Ishikawa (cell line): Measurements from ENCODE around the gene SLC17A5.

ENCODE experiments used
- CEBPB ChIP-seq: IDR thresholded peaks from 2 replicates; pipeline ENCODE4 v1.6.1; 2012
- EP300 ChIP-seq: IDR thresholded peaks from 2 replicates; pipeline ENCODE4 v1.6.1; 2012; ENCODE audit warnings: borderline replicate concordance
- MAX ChIP-seq: IDR thresholded peaks from 2 replicates; pipeline ENCODE4 v1.6.1; 2012
- NFIC ChIP-seq: IDR thresholded peaks from 2 replicates; pipeline ENCODE4 v1.6.1; 2012
- RAD21 ChIP-seq: IDR thresholded peaks from 2 replicates; pipeline ENCODE4 v1.6.1; 2012; ENCODE audit warnings: low read depth
- REST ChIP-seq: IDR thresholded peaks from 2 replicates; pipeline ENCODE4 v1.6.1; 2012; ENCODE audit warnings: low read depth, mild to moderate bottlenecking
- TAF1 ChIP-seq: IDR thresholded peaks from 2 replicates; pipeline ENCODE4 v1.6.1; 2012; ENCODE audit warnings: low read depth, mild to moderate bottlenecking
- TCF12 ChIP-seq: IDR thresholded peaks from 2 replicates; pipeline ENCODE4 v1.6.1; 2012; ENCODE audit warnings: low read depth
- TEAD4 ChIP-seq: IDR thresholded peaks from 2 replicates; pipeline ENCODE4 v1.6.1; 2012

GRCh38 chr6:73691512-73691911, 37.7 kb upstream of the SLC17A5 start:
- no peak for TF ChIP-seq MAX
- no peak for TF ChIP-seq TAF1
- TF ChIP-seq RAD21 = no peak
- TF ChIP-seq CEBPB = no peak
- TF ChIP-seq EP300 = no peak
- no peak for TF ChIP-seq NFIC
- no peak for TF ChIP-seq REST
- TF ChIP-seq TCF12 = no peak
- TF ChIP-seq TEAD4 = no peak
